ENCODE measurements around the gene ARHGEF7. TPM values are rescaled to one million over a fixed set of nuclear protein-coding genes. Genes with fewer than 3 reads are reported as not detected.
A peak's percentile ranks its signal among the peaks of the same experiment; 100 is the strongest.
"Not testable (repeated sequence)": the region's sequence is repeated elsewhere in the genome, so short reads cannot be mapped to it uniquely, and the experiment has no call there.

The ARHGEF7 gene
- total RNA-seq, 3 donors from 2014 or later (not counting 1 experiment from before 2014, with no cell fraction given): 99.9 to 135 (median 105) TPM

GRCh38 chr13:111068009-111068350 lies 47.1 kb upstream of the ARHGEF7 start:
- TF ChIP-seq CTCF (IDR thresholded peaks at IDR 0.05): peak; percentile 57
- peaks cover 8 to 14% of the 10 kb centered on the region in 2 donors for H3K9me3 Mint-ChIP-seq
- no peaks in the 10 kb centered on the region for H3K36me3 ChIP-seq (ENCODE audit: control insufficient read depth, insufficient read depth, low read length)
- 7% methylated on average over 2 of the region's 2 CpGs for WGBS (ENCODE audit: insufficient coverage)
- DNase-seq (no peak), ATAC-seq (no peak)
- peaks cover 8% of the 10 kb centered on the region for H3K9me3 ChIP-seq (ENCODE audit: control insufficient read depth, insufficient read depth, low read length)
- H3K27ac Mint-ChIP-seq: no peak overlapping the region
- H3K4me3 ChIP-seq (ENCODE audit: low read length): no peak overlapping the region
- peaks cover 48 to 66% of the 10 kb centered on the region in 2 donors for H3K27me3 Mint-ChIP-seq (ENCODE audit: low read depth in 2 of 2)
- intact Hi-C loops (cut with micrococcal nuclease): no loop called here
- H3K27me3 ChIP-seq (ENCODE audit: control insufficient read depth, insufficient read depth, low read length): peaks cover 15% of the 10 kb centered on the region
- peaks cover 10 to 12% of the 10 kb centered on the region in 2 donors for H3K4me1 Mint-ChIP-seq
- H3K4me3 Mint-ChIP-seq: peak overlapping the region; percentile 85
- no peak overlapping the region for H3K27ac ChIP-seq (ENCODE audit: low read length)
- peaks cover 12% of the 10 kb centered on the region for H3K4me1 ChIP-seq (ENCODE audit: control insufficient read depth, insufficient read depth, low read length)
- H3K36me3 Mint-ChIP-seq: peaks cover 17% of the 10 kb centered on the region

GRCh38 chr13:111071120-111071519 lies 44.0 kb upstream of the ARHGEF7 start:
- peaks cover 22 to 31% of the 10 kb centered on the region in 2 donors for H3K9me3 Mint-ChIP-seq
- not testable (repeated sequence) for ATAC-seq, H3K27ac Mint-ChIP-seq

GRCh38 chr13:111071526-111071925 lies 43.6 kb upstream of the ARHGEF7 start:
- intact Hi-C loops (cut with micrococcal nuclease); H3K4me1 Mint-ChIP-seq; H3K27ac ChIP-seq (ENCODE audit: low read length); H3K4me3 ChIP-seq (ENCODE audit: low read length); ATAC-seq; H3K4me3 Mint-ChIP-seq; H3K27ac Mint-ChIP-seq; H3K36me3 ChIP-seq (ENCODE audit: control insufficient read depth, insufficient read depth, low read length); DNase-seq: not testable (repeated sequence)
- 84% methylated on average over 7 of the region's 7 CpGs for WGBS (ENCODE audit: insufficient coverage)
- Mint-ChIP-seq H3K9me3 (peaks cover 22 to 31% of the 10 kb centered on the region in 2 donors), H3K36me3 (peaks cover 41% of the 10 kb centered on the region), H3K27me3 (ENCODE audit: low read depth in 2 of 2) (peaks cover 25 to 45% of the 10 kb centered on the region in 2 donors)
- Histone ChIP-seq H3K27me3 (ENCODE audit: control insufficient read depth, insufficient read depth, low read length) (peaks cover 11% of the 10 kb centered on the region), H3K4me1 (ENCODE audit: control insufficient read depth, insufficient read depth, low read length) (peaks cover 11% of the 10 kb centered on the region), H3K9me3 (ENCODE audit: control insufficient read depth, insufficient read depth, low read length) (peaks cover 19% of the 10 kb centered on the region)

More at GRCh38 chr13:111071120-111071519, 44.0 kb upstream of the ARHGEF7 start:
- intact Hi-C loops (cut with micrococcal nuclease); H3K4me3 ChIP-seq (ENCODE audit: low read length); H3K36me3 ChIP-seq (ENCODE audit: control insufficient read depth, insufficient read depth, low read length); H3K27ac ChIP-seq (ENCODE audit: low read length); H3K4me3 Mint-ChIP-seq: not testable (repeated sequence)
- H3K4me1 Mint-ChIP-seq: peaks cover 10 to 12% of the 10 kb centered on the region in 2 donors
- Histone ChIP-seq H3K27me3 (ENCODE audit: control insufficient read depth, insufficient read depth, low read length) (peaks cover 15% of the 10 kb centered on the region), H3K4me1 (ENCODE audit: control insufficient read depth, insufficient read depth, low read length) (peaks cover 12% of the 10 kb centered on the region), H3K9me3 (ENCODE audit: control insufficient read depth, insufficient read depth, low read length) (peaks cover 19% of the 10 kb centered on the region)
- peaks cover 41% of the 10 kb centered on the region for H3K36me3 Mint-ChIP-seq
- WGBS (ENCODE audit: insufficient coverage): 58% methylated on average over 3 of the region's 4 CpGs
- DNase-seq: peak in 1 of 2 donors; percentile 18
- H3K27me3 Mint-ChIP-seq (ENCODE audit: low read depth in 2 of 2): peaks cover 27 to 49% of the 10 kb centered on the region in 2 donors

- TF ChIP-seq CTCF (IDR thresholded peaks at IDR 0.05): no peak
- WGBS (ENCODE audit: insufficient coverage): 87% methylated on average over 3 of the region's 3 CpGs
- Histone ChIP-seq H3K27me3 (ENCODE audit: control insufficient read depth, insufficient read depth, low read length) (no peaks in the 10 kb centered on the region), H3K36me3 (ENCODE audit: control insufficient read depth, insufficient read depth, low read length) (no peaks in the 10 kb centered on the region), H3K4me3 (ENCODE audit: low read length) (no peak overlapping the region), H3K9me3 (ENCODE audit: control insufficient read depth, insufficient read depth, low read length) (peaks cover 19% of the 10 kb centered on the region), H3K4me1 (ENCODE audit: control insufficient read depth, insufficient read depth, low read length) (no peaks in the 10 kb centered on the region), H3K27ac (ENCODE audit: low read length) (no peak overlapping the region)
- ATAC-seq (no peak), DNase-seq (no peak)
- Mint-ChIP-seq H3K27ac (no peak overlapping the region), H3K27me3 (ENCODE audit: low read depth in 2 of 2) (peaks cover 28 to 29% of the 10 kb centered on the region in 2 donors), H3K4me1 (no peaks in the 10 kb centered on the region), H3K9me3 (peaks cover 22 to 31% of the 10 kb centered on the region in 2 donors), H3K36me3 (peaks cover 41% of the 10 kb centered on the region), H3K4me3 (no peak overlapping the region)
- intact Hi-C loops (cut with micrococcal nuclease): no loop called here
Measured at GRCh38 chr13:111074826-111075225, 40.3 kb upstream of the ARHGEF7 start.

All from natural killer cell (primary cell).